Muscle of leg (tissue), 11 donors: Measurements from ENCODE around the gene SAMD14. TPM values are rescaled to one million over a fixed set of nuclear protein-coding genes. Genes with fewer than 3 reads are reported as not detected.

ENCODE experiments used
- DNase-seq: peaks from one replicate; pipeline ENCODE4 v3.0.0; 2013
- H3K27ac ChIP-seq: one replicate; pipeline ENCODE4 v1.5.1; 2013; ENCODE audit warnings: mild to moderate bottlenecking, low read length, control low read depth
- H3K27me3 ChIP-seq: one replicate; pipeline ENCODE4 v1.6.1; 2013; ENCODE audit warnings: low read length; ENCODE audit not compliant: control insufficient read depth, insufficient read depth
- H3K36me3 ChIP-seq: one replicate; pipeline ENCODE4 v1.6.1; 2013; ENCODE audit warnings: low read length; ENCODE audit not compliant: control insufficient read depth, insufficient read depth
- H3K4me1 ChIP-seq: one replicate; pipeline ENCODE4 v1.6.1; 2013; ENCODE audit warnings: low read length; ENCODE audit not compliant: control insufficient read depth, insufficient read depth
- H3K4me3 ChIP-seq: one replicate; pipeline ENCODE4 v1.5.1; 2013; ENCODE audit warnings: low read length, control low read depth
- H3K9me3 ChIP-seq: replicated peaks from 2 replicates; pipeline ENCODE4 v1.6.1; 2013; ENCODE audit warnings: low read depth, low read length; ENCODE audit not compliant: control insufficient read depth
- WGBS: methylation state at CpG from one replicate; pipeline ENCODE4 v1.1.5; 2013; ENCODE audit warnings: missing lambda C conversion rate; ENCODE audit not compliant: insufficient coverage; 5-methylcytosine and 5-hydroxymethylcytosine counted together
- polyA plus RNA-seq, 8 donors: library from polyadenylated mRNA; unstranded; fragments of 120-200 nt; gene quantifications; one replicate each; pipeline versions ENCODE4 v1.2.1 to v1.2.3, GENCODE V29; 2013; ENCODE audit warnings: inconsistent platforms in 1 of 8, low replicate concordance in 1 of 8; ENCODE audit not compliant: insufficient read length in 8 of 8, insufficient read depth in 1 of 8
- total RNA-seq: library from RNA; stranded (reverse); fragments of 120-200 nt; gene quantifications from one replicate; pipeline ENCODE4 v1.2.4, GENCODE V29; 2013

The SAMD14 gene
- total and polyA plus RNA-seq, 9 donors = 1.5 to 10.3 (median 5.5) TPM

GRCh38 chr17:50096758-50097157 is 33.2 kb downstream of the SAMD14 start:
- 45% methylated on average over 2 of the region's 3 CpGs for WGBS
- H3K36me3 ChIP-seq = peaks cover 30% of the 10 kb centered on the region
- H3K4me3 ChIP-seq = no peak overlapping the region
- H3K9me3 ChIP-seq = no peaks in the 10 kb centered on the region
- peaks cover 44% of the 10 kb centered on the region for H3K4me1 ChIP-seq
- H3K27me3 ChIP-seq = no peaks in the 10 kb centered on the region
- peak overlapping the region; percentile 9 for H3K27ac ChIP-seq
- DNase-seq = no peak

GRCh38 chr17:50096092-50096491 is 33.9 kb downstream of the SAMD14 start:
- 21% methylated on average over 6 of the region's 6 CpGs for WGBS
- Histone ChIP-seq H3K4me1 (peaks cover 38% of the 10 kb centered on the region), H3K36me3 (peaks cover 30% of the 10 kb centered on the region), H3K27me3 (no peaks in the 10 kb centered on the region), H3K9me3 (no peaks in the 10 kb centered on the region), H3K4me3 (peak overlapping the region; percentile 83), H3K27ac (peak overlapping the region; percentile 76)
- no peak for DNase-seq

- Histone ChIP-seq H3K4me3 (peak overlapping the region; percentile 83), H3K27me3 (no peaks in the 10 kb centered on the region), H3K27ac (peak overlapping the region; percentile 76), H3K4me1 (peaks cover 33% of the 10 kb centered on the region), H3K9me3 (no peaks in the 10 kb centered on the region), H3K36me3 (peaks cover 28% of the 10 kb centered on the region)
- WGBS = 0% methylated on average over 11 of the region's 12 CpGs
- peak; percentile 65 for DNase-seq
Observed at GRCh38 chr17:50095626-50096037, 34.3 kb downstream of the SAMD14 start.

- peak within 1 kb of the TSS; percentile 83 for H3K4me3 ChIP-seq
- H3K36me3 ChIP-seq = peaks cover 22% of the 10 kb centered on the region
- H3K9me3 ChIP-seq = no peaks in the 10 kb centered on the region
- H3K4me1 ChIP-seq = peaks cover 27% of the 10 kb centered on the region
- H3K27me3 ChIP-seq = no peaks in the 10 kb centered on the region
- WGBS = under 1% methylated on average over 67 of the region's 68 CpGs
- DNase-seq = peak; percentile 99
- peak within 1 kb of the TSS; percentile 88 for H3K27ac ChIP-seq
Observed at GRCh38 chr17:50094753-50095619, 35.0 kb downstream of the SAMD14 start, which contains the start of gene PDK2. Gene PDK2, plus strand, starts transcription at chr17:50095351. Its CDS starts 85 bp downstream, at chr17:50095436.

GRCh38 chr17:50094243-50094752 is 35.7 kb downstream of the SAMD14 start:
- 1% methylated on average over 21 of the region's 21 CpGs for WGBS
- Histone ChIP-seq H3K4me3 (peak overlapping the region; percentile 73), H3K9me3 (no peaks in the 10 kb centered on the region), H3K36me3 (peaks cover 24% of the 10 kb centered on the region), H3K27ac (peak overlapping the region; percentile 88), H3K4me1 (peaks cover 22% of the 10 kb centered on the region), H3K27me3 (no peaks in the 10 kb centered on the region)
- peak; percentile 95 for DNase-seq

- H3K4me3 ChIP-seq = no peak overlapping the region
- no peaks in the 10 kb centered on the region for H3K9me3 ChIP-seq
- H3K4me1 ChIP-seq = peaks cover 22% of the 10 kb centered on the region
- no peak overlapping the region for H3K27ac ChIP-seq
- H3K27me3 ChIP-seq = no peaks in the 10 kb centered on the region
- DNase-seq = no peak
- WGBS = no CpG with 5 or more reads among the region's 3 CpGs
- peaks cover 22% of the 10 kb centered on the region for H3K36me3 ChIP-seq
Observed at GRCh38 chr17:50093807-50094206, 36.2 kb downstream of the SAMD14 start.

GRCh38 chr17:50093246-50093645 is 36.7 kb downstream of the SAMD14 start:
- Histone ChIP-seq H3K27me3 (no peaks in the 10 kb centered on the region), H3K4me3 (no peak overlapping the region), H3K9me3 (no peaks in the 10 kb centered on the region), H3K36me3 (peaks cover 17% of the 10 kb centered on the region), H3K4me1 (peaks cover 20% of the 10 kb centered on the region), H3K27ac (no peak overlapping the region)
- DNase-seq = no peak
- 90% methylated on average over 3 of the region's 3 CpGs for WGBS

GRCh38 chr17:50091918-50092285 is 38.1 kb downstream of the SAMD14 start:
- Histone ChIP-seq H3K4me1 (peaks cover 17% of the 10 kb centered on the region), H3K4me3 (no peak overlapping the region), H3K9me3 (no peaks in the 10 kb centered on the region), H3K27ac (no peak overlapping the region), H3K36me3 (peaks cover 9% of the 10 kb centered on the region), H3K27me3 (no peaks in the 10 kb centered on the region)
- no peak for DNase-seq
- WGBS = no CpG with 5 or more reads among the region's 2 CpGs

- H3K4me3 ChIP-seq = no peak overlapping the region
- no peak for DNase-seq
- no peaks in the 10 kb centered on the region for H3K27me3 ChIP-seq
- no peak overlapping the region for H3K27ac ChIP-seq
- H3K9me3 ChIP-seq = no peaks in the 10 kb centered on the region
- peaks cover 9% of the 10 kb centered on the region for H3K36me3 ChIP-seq
- WGBS = 55% methylated on average over 14 of the region's 15 CpGs
- H3K4me1 ChIP-seq = peaks cover 11% of the 10 kb centered on the region
Observed at GRCh38 chr17:50090971-50091917, 38.7 kb downstream of the SAMD14 start.

GRCh38 chr17:50090071-50090470 is 39.9 kb downstream of the SAMD14 start:
- peaks cover 9% of the 10 kb centered on the region for H3K36me3 ChIP-seq
- peaks cover 5% of the 10 kb centered on the region for H3K4me1 ChIP-seq
- H3K27me3 ChIP-seq = no peaks in the 10 kb centered on the region
- no CpG with 5 or more reads among the region's 6 CpGs for WGBS
- no peak overlapping the region for H3K27ac ChIP-seq
- H3K4me3 ChIP-seq = no peak overlapping the region
- H3K9me3 ChIP-seq = no peaks in the 10 kb centered on the region
- DNase-seq = no peak
